ENCODE measurements around the gene ZNF185. TPM values are rescaled to one million over a fixed set of nuclear protein-coding genes. Genes with fewer than 3 reads are reported as not detected.

Gene ZNF185
- total and polyA plus RNA-seq, 2 donors (not counting 3 experiments of a cell fraction or from before 2014, with no cell fraction given), result 18.7 to 31.6 TPM

DNA sequence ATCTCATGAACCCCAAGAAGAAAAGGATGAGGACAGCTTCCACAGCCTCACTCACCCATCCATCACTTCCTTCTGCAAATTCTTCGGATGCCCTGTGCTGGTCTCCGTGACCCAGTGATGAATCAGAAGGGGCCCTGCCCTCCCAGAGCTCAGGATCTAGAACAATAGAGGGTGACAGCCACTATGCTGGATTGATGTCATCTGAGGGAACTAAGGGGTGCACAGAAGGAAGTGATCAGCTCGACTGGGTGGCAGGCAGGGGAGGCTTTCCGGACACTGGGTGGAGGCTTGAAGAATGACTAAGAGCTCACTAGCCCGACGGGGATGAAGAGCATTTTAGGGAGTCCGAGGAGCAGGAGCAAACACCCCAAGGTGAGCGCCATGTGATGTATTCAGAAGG lies 1.4 kb upstream of the ZNF185 start:
- DNase-seq (ENCODE audit: low read depth, low spot score), result peak; percentile 44
- peak; percentile 94 for FAIRE-seq

DNA sequence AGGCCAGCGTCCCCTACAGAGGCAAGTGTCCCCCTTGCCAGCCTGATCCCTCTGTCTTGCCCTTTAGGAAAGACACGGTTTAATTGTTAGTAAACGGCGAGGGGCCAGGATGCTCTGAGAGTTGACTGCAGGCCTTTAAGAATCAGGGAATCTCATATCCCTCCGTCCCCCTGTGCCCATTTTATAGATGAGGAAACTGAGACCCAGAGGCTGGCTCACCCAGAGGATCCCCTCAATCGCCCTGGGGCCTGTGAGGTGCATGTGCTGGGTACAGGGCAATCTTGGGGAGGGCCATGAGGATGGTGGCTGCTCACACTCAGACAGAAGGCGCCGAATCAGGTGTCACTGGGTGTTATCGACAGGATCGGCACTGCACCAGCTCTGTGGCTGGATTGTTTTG lies 575 bp downstream of the ZNF185 start:
- Histone ChIP-seq H3K36me3 (ENCODE audit: control insufficient read depth in 2 of 2, extremely low read depth in 1 of 2, insufficient read depth in 2 of 2, low read length in 2 of 2) (no peaks in the 10 kb centered on the region), H3K9me1 (replicated peaks; ENCODE audit: control insufficient read depth, extremely low read depth, insufficient read depth, low read length) (no peaks in the 10 kb centered on the region), H3K9ac (replicated peaks; ENCODE audit: extremely low read depth, insufficient read depth, low read length) (peak overlapping the region; percentile 58), H3K27ac (ENCODE audit: insufficient read depth, low read depth, low read length) (peak overlapping the region; percentile 24), H4K20me1 (replicated peaks; ENCODE audit: control insufficient read depth, extremely low read depth, insufficient read depth, low read length) (no peaks in the 10 kb centered on the region), H3K79me2 (ENCODE audit: control insufficient read depth, insufficient read depth, low read length) (peaks cover 20% of the 10 kb centered on the region), H3K9me3 (replicated peaks; ENCODE audit: control insufficient read depth, insufficient read depth, low read length) (no peaks in the 10 kb centered on the region), H3K27me3 (ENCODE audit: control insufficient read depth in 2 of 2, insufficient read depth in 2 of 2, low read length in 2 of 2) (no peaks in the 10 kb centered on the region), H3K4me1 (ENCODE audit: control insufficient read depth, extremely low read depth, insufficient read depth, low read length) (peaks cover 21% of the 10 kb centered on the region), H3K4me3 (replicated peaks in 1 of 3; ENCODE audit: insufficient read depth in 1 of 3, low read depth in 1 of 3, low read length in 3 of 3) (peak overlapping the region; percentile 31 to 50 (median 48)), H2AFZ (ENCODE audit: low read depth, low read length) (peak overlapping the region; percentile 11), H3K4me2 (ENCODE audit: insufficient read depth, low read length) (peak overlapping the region; percentile 42)
- dilution Hi-C loops (cut with MboI; ENCODE audit: extremely low pct_ligation_motif_present, low sequenced_read_pairs), result no loop called here
- ChIA-PET POLR2A (no interaction called here), CTCF (no interaction called here)
- DNase-seq (ENCODE audit: low read depth, low spot score), result no peak
- TF ChIP-seq POLR2AphosphoS5 (IDR thresholded peaks at IDR 0.05; ENCODE audit: insufficient read depth, low read depth, low read length) (no peak), EZH2 (IDR thresholded peaks at IDR 0.05; ENCODE audit: borderline replicate concordance, low read depth, low read length, severe bottlenecking) (no peak)
- TF ChIP-seq, protein P1, sequence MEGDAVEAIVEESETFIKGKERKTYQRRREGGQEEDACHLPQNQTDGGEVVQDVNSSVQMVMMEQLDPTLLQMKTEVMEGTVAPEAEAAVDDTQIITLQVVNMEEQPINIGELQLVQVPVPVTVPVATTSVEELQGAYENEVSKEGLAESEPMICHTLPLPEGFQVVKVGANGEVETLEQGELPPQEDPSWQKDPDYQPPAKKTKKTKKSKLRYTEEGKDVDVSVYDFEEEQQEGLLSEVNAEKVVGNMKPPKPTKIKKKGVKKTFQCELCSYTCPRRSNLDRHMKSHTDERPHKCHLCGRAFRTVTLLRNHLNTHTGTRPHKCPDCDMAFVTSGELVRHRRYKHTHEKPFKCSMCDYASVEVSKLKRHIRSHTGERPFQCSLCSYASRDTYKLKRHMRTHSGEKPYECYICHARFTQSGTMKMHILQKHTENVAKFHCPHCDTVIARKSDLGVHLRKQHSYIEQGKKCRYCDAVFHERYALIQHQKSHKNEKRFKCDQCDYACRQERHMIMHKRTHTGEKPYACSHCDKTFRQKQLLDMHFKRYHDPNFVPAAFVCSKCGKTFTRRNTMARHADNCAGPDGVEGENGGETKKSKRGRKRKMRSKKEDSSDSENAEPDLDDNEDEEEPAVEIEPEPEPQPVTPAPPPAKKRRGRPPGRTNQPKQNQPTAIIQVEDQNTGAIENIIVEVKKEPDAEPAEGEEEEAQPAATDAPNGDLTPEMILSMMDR (IDR thresholded peaks at IDR 0.05; ENCODE audit: extremely low read depth in 1 of 2, insufficient read depth in 1 of 2, low read depth in 1 of 2, low read length in 2 of 2), result no peak
- intact Hi-C loops (cut with micrococcal nuclease), result no loop called here
- no peak for FAIRE-seq
- TSS peak; percentile 49 for BruUV-seq (replicated peaks)

More for the DNA sequence above, 1.4 kb upstream of the ZNF185 start:
- Histone ChIP-seq H3K9me1 (replicated peaks; ENCODE audit: control insufficient read depth, extremely low read depth, insufficient read depth, low read length) (no peaks in the 10 kb centered on the region), H3K27me3 (ENCODE audit: control insufficient read depth in 2 of 2, insufficient read depth in 2 of 2, low read length in 2 of 2) (no peaks in the 10 kb centered on the region), H3K4me2 (ENCODE audit: insufficient read depth, low read length) (no peak overlapping the region), H3K4me3 (replicated peaks in 1 of 3; ENCODE audit: insufficient read depth in 1 of 3, low read depth in 1 of 3, low read length in 3 of 3) (no peak overlapping the region), H3K4me1 (ENCODE audit: control insufficient read depth, extremely low read depth, insufficient read depth, low read length) (peaks cover 21% of the 10 kb centered on the region), H3K36me3 (ENCODE audit: control insufficient read depth in 2 of 2, extremely low read depth in 1 of 2, insufficient read depth in 2 of 2, low read length in 2 of 2) (no peaks in the 10 kb centered on the region), H3K27ac (ENCODE audit: insufficient read depth, low read depth, low read length) (peak overlapping the region; percentile 56), H4K20me1 (replicated peaks; ENCODE audit: control insufficient read depth, extremely low read depth, insufficient read depth, low read length) (no peaks in the 10 kb centered on the region), H3K79me2 (ENCODE audit: control insufficient read depth, insufficient read depth, low read length) (peaks cover 16% of the 10 kb centered on the region), H3K9ac (replicated peaks; ENCODE audit: extremely low read depth, insufficient read depth, low read length) (no peak overlapping the region), H3K9me3 (replicated peaks; ENCODE audit: control insufficient read depth, insufficient read depth, low read length) (no peaks in the 10 kb centered on the region), H2AFZ (ENCODE audit: low read depth, low read length) (no peak overlapping the region)
- POLR2A ChIA-PET, result no interaction called here
- CTCF ChIA-PET, result interaction anchor here (0.8 kb wide), 1 partner anchor 9 kb away, joined by 3 read pairs; no protein-coding TSS in a partner anchor
- dilution Hi-C loops (cut with MboI; ENCODE audit: extremely low pct_ligation_motif_present, low sequenced_read_pairs) (no loop called here), intact Hi-C loops (cut with micrococcal nuclease) (loop anchor here (2.0 kb wide), 1 partner anchor 66 kb away; the partner anchor contains the start of genes CETN2 and NSDHL)
- TF ChIP-seq EZH2 (IDR thresholded peaks at IDR 0.05; ENCODE audit: borderline replicate concordance, low read depth, low read length, severe bottlenecking), result no peak
- peak; percentile 88 for TF ChIP-seq FOS (IDR thresholded peaks at IDR 0.05; ENCODE audit: borderline replicate concordance, insufficient read depth, low read length)
- no TSS peak for BruUV-seq (replicated peaks)

Data from endothelial cell of umbilical vein (primary cell).